Nephron (organoid): ENCODE measurements around the gene EPB41.

Source experiments
- H3K27ac Mint-ChIP-seq, 3 experiments: 2 replicates each; pipeline ENCODE4 v1.8.0; 2020; ENCODE audit warnings: mixed read lengths in 3 of 3, mild to moderate bottlenecking in 2 of 3, moderate library complexity in 1 of 3
- H3K27me3 Mint-ChIP-seq: 2 replicates; pipeline ENCODE4 v1.8.0; 2021; ENCODE audit warnings: low read depth, mild to moderate bottlenecking, moderate library complexity, mixed read lengths
- H3K36me3 Mint-ChIP-seq: 2 replicates; pipeline ENCODE4 v1.8.0; 2020; ENCODE audit warnings: low read depth, mixed read lengths
- H3K4me1 Mint-ChIP-seq: 2 replicates; pipeline ENCODE4 v1.8.0; 2020; ENCODE audit warnings: mixed read lengths
- H3K4me3 Mint-ChIP-seq, 3 experiments: 2 replicates each; pipeline ENCODE4 v1.8.0; 2020; ENCODE audit warnings: mild to moderate bottlenecking in 3 of 3, mixed read lengths in 3 of 3, moderate library complexity in 2 of 3
- H3K9me3 Mint-ChIP-seq: 2 replicates; pipeline ENCODE4 v1.8.0; 2020; ENCODE audit warnings: mixed read lengths
- CTCF ChIP-seq, 3 experiments: fragments of 200-600 bp; sonication (generic); IDR thresholded peaks; one replicate each; pipeline ENCODE4 v1.5.0; 2021; ENCODE audit warnings: antibody characterized with exemption in 3 of 3; ENCODE audit not compliant: unreplicated experiment in 3 of 3

Gene EPB41

GRCh38 chr1:29157269-29157601 is 242.9 kb downstream of the EPB41 start:
- Mint-ChIP-seq H3K36me3 (peaks cover 79% of the 10 kb centered on the region), H3K4me3 (peak overlapping the region in 1 of 3 experiments; percentile 50), H3K9me3 (no peaks in the 10 kb centered on the region), H3K27me3 (no peaks in the 10 kb centered on the region), H3K27ac (peak overlapping the region; percentile 90 to 99 (median 97)), H3K4me1 (peaks cover 15% of the 10 kb centered on the region)
- no peak for TF ChIP-seq CTCF (IDR thresholded peaks at IDR 0.05; ENCODE audit: unreplicated experiment in 3 of 3)

- Mint-ChIP-seq H3K27me3 (no peaks in the 10 kb centered on the region), H3K4me1 (peaks cover 33% of the 10 kb centered on the region), H3K9me3 (no peaks in the 10 kb centered on the region), H3K27ac (peak overlapping the region in 1 of 3 experiments; percentile 27), H3K36me3 (peaks cover 66% of the 10 kb centered on the region), H3K4me3 (no peak overlapping the region)
- no peak for TF ChIP-seq CTCF (IDR thresholded peaks at IDR 0.05; ENCODE audit: unreplicated experiment in 3 of 3)
Observed at GRCh38 chr1:29159773-29160172, 245.4 kb downstream of the EPB41 start.

- Mint-ChIP-seq H3K36me3 (peaks cover 70% of the 10 kb centered on the region), H3K27me3 (no peaks in the 10 kb centered on the region), H3K27ac (peak overlapping the region in 1 of 3 experiments; percentile 23), H3K4me3 (no peak overlapping the region), H3K9me3 (no peaks in the 10 kb centered on the region), H3K4me1 (peaks cover 32% of the 10 kb centered on the region)
- no peak for TF ChIP-seq CTCF (IDR thresholded peaks at IDR 0.05; ENCODE audit: unreplicated experiment in 3 of 3)
Observed at GRCh38 chr1:29162025-29162424, 247.7 kb downstream of the EPB41 start.

GRCh38 chr1:29162476-29163138 is 248.2 kb downstream of the EPB41 start:
- no peaks in the 10 kb centered on the region for H3K9me3 Mint-ChIP-seq
- no peak overlapping the region for H3K27ac Mint-ChIP-seq
- no peak for TF ChIP-seq CTCF (IDR thresholded peaks at IDR 0.05; ENCODE audit: unreplicated experiment in 3 of 3)
- no peak overlapping the region for H3K4me3 Mint-ChIP-seq
- H3K27me3 Mint-ChIP-seq: no peaks in the 10 kb centered on the region
- H3K36me3 Mint-ChIP-seq: peaks cover 68% of the 10 kb centered on the region
- H3K4me1 Mint-ChIP-seq: peaks cover 26% of the 10 kb centered on the region

GRCh38 chr1:29164588-29164987 is 250.2 kb downstream of the EPB41 start:
- Mint-ChIP-seq H3K36me3 (peaks cover 58% of the 10 kb centered on the region), H3K9me3 (no peaks in the 10 kb centered on the region), H3K27ac (peak overlapping the region; percentile 25 to 76 (median 33)), H3K4me3 (no peak overlapping the region), H3K4me1 (peaks cover 37% of the 10 kb centered on the region), H3K27me3 (no peaks in the 10 kb centered on the region)
- TF ChIP-seq CTCF (IDR thresholded peaks at IDR 0.05; ENCODE audit: unreplicated experiment in 3 of 3): no peak

- H3K36me3 Mint-ChIP-seq: peaks cover 52% of the 10 kb centered on the region
- peak overlapping the region; percentile 25 to 76 (median 72) for H3K27ac Mint-ChIP-seq
- H3K4me1 Mint-ChIP-seq: peaks cover 51% of the 10 kb centered on the region
- no peaks in the 10 kb centered on the region for H3K27me3 Mint-ChIP-seq
- H3K9me3 Mint-ChIP-seq: no peaks in the 10 kb centered on the region
- no peak for TF ChIP-seq CTCF (IDR thresholded peaks at IDR 0.05; ENCODE audit: unreplicated experiment in 3 of 3)
- H3K4me3 Mint-ChIP-seq: no peak overlapping the region
Observed at GRCh38 chr1:29166291-29166878, 252.0 kb downstream of the EPB41 start.
